HFFc6 (cell line): Measurements from ENCODE around the gene WDR81. TPM values are rescaled to one million over a fixed set of nuclear protein-coding genes. Genes with fewer than 3 reads are reported as not detected.
"Not testable (repeated sequence)": the region's sequence is repeated elsewhere in the genome, so short reads cannot be mapped to it uniquely, and the experiment has no call there.

ENCODE experiments used
- DNase-seq: peaks from one replicate; pipeline ENCODE4 v3.0.0-alpha.2; 2018
- H3K27ac Mint-ChIP-seq: 2 replicates; pipeline ENCODE4 v1.8.0; 2020; ENCODE audit warnings: mild to moderate bottlenecking, mixed read lengths
- H3K27me3 Mint-ChIP-seq: 2 replicates; pipeline ENCODE4 v1.8.0; 2021; ENCODE audit warnings: mild to moderate bottlenecking, moderate library complexity, mixed read lengths; ENCODE audit not compliant: insufficient read depth
- H3K36me3 Mint-ChIP-seq: 2 replicates; pipeline ENCODE4 v1.8.0; 2021; ENCODE audit warnings: low read depth, mixed read lengths
- H3K4me1 Mint-ChIP-seq: 2 replicates; pipeline ENCODE4 v1.8.0; 2020; ENCODE audit warnings: low read depth, mixed read lengths
- H3K4me3 Mint-ChIP-seq: 2 replicates; pipeline ENCODE4 v1.8.0; 2020; ENCODE audit warnings: mild to moderate bottlenecking, moderate library complexity, mixed read lengths
- H3K9me3 Mint-ChIP-seq: 2 replicates; pipeline ENCODE4 v1.8.0; 2020; ENCODE audit warnings: mild to moderate bottlenecking, mixed read lengths
- total RNA-seq, 6 experiments: library from RNA; stranded (reverse); fragmentation: NEBNext Ultra II Directional; extraction: Animal tissue kit (Norgen Biotek cat#: 25700); gene quantifications; 2 replicates in 1 of 6; 3 replicates in 5 of 6; pipeline ENCODE4 v1.2.3, GENCODE V29; 2021
- TF ChIP-seq, protein P1 (sequence below): fragments of 200-600 bp; sonication (generic); IDR thresholded peaks from 2 replicates; pipeline ENCODE4 v1.5.0; 2021; ENCODE audit warnings: antibody characterized with exemption, mild to moderate bottlenecking

The WDR81 gene
- total RNA-seq, 6 experiments from 2014 or later = 12.5 to 18.1 (median 13.2) TPM

DNA sequence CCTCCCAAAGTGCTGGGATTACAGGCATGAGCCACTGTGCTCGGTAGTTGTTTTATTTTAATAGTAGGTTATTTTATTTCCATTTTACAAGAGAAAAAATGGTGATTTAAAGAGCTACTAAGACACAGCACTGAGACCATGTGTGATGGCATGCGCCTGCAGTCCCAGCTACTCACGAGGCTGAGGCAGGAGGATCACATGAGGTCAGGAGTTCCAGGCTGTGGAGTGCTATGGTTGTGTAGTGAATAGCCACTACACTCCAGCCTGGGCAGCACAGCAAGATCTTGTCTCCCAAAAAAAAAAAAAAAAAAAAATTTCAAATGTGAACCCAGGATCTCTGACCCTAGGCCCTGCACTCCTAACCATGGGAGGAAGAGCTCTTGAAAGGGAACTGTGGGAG lies 41.1 kb downstream of the WDR81 start:
- no peak overlapping the region for H3K4me3 Mint-ChIP-seq
- no peak overlapping the region for H3K27ac Mint-ChIP-seq
- H3K9me3 Mint-ChIP-seq = no peaks in the 10 kb centered on the region
- TF ChIP-seq, protein P1, sequence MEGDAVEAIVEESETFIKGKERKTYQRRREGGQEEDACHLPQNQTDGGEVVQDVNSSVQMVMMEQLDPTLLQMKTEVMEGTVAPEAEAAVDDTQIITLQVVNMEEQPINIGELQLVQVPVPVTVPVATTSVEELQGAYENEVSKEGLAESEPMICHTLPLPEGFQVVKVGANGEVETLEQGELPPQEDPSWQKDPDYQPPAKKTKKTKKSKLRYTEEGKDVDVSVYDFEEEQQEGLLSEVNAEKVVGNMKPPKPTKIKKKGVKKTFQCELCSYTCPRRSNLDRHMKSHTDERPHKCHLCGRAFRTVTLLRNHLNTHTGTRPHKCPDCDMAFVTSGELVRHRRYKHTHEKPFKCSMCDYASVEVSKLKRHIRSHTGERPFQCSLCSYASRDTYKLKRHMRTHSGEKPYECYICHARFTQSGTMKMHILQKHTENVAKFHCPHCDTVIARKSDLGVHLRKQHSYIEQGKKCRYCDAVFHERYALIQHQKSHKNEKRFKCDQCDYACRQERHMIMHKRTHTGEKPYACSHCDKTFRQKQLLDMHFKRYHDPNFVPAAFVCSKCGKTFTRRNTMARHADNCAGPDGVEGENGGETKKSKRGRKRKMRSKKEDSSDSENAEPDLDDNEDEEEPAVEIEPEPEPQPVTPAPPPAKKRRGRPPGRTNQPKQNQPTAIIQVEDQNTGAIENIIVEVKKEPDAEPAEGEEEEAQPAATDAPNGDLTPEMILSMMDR = no peak
- H3K27me3 Mint-ChIP-seq = no peaks in the 10 kb centered on the region; the same call in 1 of the 2 replicates
- H3K36me3 Mint-ChIP-seq = peaks cover 5% of the 10 kb centered on the region
- no peak for DNase-seq
- peaks cover 34% of the 10 kb centered on the region for H3K4me1 Mint-ChIP-seq

DNA sequence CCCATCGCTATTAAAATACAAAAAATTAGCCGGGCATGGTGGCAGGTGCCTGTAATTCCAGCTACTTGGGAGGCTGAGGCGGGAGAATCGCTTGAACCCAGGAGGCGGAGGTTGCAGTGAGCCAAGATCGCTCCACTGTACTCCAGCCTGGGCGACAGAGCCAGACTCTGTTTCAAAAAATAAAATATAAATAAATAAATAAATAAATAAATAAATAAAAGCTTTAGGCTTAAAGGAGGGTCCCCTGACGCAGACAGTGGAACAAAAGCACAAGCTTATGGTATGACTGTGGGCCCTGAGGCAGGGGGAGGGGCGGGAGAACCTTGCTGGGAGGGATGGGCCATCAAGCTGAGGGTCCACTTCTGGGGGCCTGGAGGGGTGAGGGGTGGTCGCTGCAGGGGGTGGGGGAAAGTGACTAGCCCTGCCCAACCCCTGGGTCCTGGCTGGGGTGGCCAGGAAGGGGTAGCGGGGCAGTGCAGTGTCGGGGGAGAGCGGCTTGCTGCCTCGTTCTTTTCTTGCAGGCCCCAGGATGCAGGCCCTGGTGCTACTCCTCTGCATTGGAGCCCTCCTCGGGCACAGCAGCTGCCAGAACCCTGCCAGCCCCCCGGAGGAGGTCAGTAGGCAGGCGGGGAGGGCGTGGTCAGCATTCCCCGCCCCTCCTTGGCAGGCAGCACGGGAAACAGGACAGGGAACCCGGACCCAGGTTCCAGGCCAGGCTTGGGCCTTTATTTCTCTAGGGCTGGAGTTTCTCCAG lies 42.1 kb downstream of the WDR81 start:
- no peak overlapping the region for H3K27ac Mint-ChIP-seq
- no peak for DNase-seq
- no peaks in the 10 kb centered on the region for H3K9me3 Mint-ChIP-seq
- H3K4me1 Mint-ChIP-seq = peaks cover 33% of the 10 kb centered on the region
- TF ChIP-seq, protein P1 = no peak
- H3K27me3 Mint-ChIP-seq = no peaks in the 10 kb centered on the region; the same call in 1 of the 2 replicates
- peaks cover 5% of the 10 kb centered on the region for H3K36me3 Mint-ChIP-seq
- H3K4me3 Mint-ChIP-seq = no peak overlapping the region

DNA sequence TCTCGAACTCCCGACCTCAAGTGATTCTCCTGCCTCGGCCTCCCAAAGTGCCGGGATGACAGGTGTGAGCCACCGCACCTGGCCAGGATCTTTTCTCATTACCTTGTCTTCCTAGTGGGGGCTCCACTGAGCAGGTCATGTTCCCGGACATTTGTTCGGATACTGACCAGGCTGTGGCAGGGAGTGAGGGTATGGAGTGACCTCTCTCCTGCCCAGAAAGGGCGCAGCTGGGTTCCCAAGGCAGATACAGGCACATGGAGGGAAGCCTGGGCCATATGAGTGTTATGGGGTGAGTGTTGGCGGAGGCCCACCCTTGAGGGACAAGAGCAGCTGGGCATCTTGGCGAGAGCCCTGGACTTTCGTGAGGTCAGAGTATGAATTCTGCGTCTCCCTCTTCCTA lies 42.9 kb downstream of the WDR81 start:
- TF ChIP-seq, protein P1 = peak; percentile 43
- Mint-ChIP-seq H3K27me3 (no peaks in the 10 kb centered on the region; the same call in 1 of the 2 replicates), H3K36me3 (peaks cover 5% of the 10 kb centered on the region), H3K9me3 (no peaks in the 10 kb centered on the region), H3K4me1 (peaks cover 25% of the 10 kb centered on the region), H3K27ac (no peak overlapping the region), H3K4me3 (no peak overlapping the region)
- no peak for DNase-seq

DNA sequence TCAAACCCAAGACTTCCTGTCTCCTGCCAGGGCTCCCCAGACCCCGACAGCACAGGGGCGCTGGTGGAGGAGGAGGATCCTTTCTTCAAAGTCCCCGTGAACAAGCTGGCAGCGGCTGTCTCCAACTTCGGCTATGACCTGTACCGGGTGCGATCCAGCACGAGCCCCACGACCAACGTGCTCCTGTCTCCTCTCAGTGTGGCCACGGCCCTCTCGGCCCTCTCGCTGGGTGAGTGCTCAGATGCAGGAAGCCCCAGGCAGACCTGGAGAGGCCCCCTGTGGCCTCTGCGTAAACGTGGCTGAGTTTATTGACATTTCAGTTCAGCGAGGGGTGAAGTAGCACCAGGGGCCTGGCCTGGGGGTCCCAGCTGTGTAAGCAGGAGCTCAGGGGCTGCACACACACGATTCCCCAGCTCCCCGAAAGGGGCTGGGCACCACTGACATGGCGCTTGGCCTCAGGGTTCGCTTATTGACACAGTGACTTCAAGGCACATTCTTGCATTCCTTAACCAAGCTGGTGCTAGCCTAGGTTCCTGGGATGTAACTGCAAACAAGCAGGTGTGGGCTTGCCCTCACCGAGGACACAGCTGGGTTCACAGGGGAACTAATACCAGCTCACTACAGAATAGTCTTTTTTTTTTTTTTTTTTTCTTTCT lies 45.4 kb downstream of the WDR81 start:
- Mint-ChIP-seq H3K9me3 (no peaks in the 10 kb centered on the region), H3K4me3 (no peak overlapping the region), H3K4me1 (no peaks in the 10 kb centered on the region; the same call in 1 of the 2 replicates), H3K27me3 (peaks cover 2% of the 10 kb centered on the region; the same call in 1 of the 2 replicates), H3K27ac (no peak overlapping the region), H3K36me3 (peaks cover 4% of the 10 kb centered on the region; the same call in 1 of the 2 replicates)
- DNase-seq = no peak
- TF ChIP-seq, protein P1 = no peak

DNA sequence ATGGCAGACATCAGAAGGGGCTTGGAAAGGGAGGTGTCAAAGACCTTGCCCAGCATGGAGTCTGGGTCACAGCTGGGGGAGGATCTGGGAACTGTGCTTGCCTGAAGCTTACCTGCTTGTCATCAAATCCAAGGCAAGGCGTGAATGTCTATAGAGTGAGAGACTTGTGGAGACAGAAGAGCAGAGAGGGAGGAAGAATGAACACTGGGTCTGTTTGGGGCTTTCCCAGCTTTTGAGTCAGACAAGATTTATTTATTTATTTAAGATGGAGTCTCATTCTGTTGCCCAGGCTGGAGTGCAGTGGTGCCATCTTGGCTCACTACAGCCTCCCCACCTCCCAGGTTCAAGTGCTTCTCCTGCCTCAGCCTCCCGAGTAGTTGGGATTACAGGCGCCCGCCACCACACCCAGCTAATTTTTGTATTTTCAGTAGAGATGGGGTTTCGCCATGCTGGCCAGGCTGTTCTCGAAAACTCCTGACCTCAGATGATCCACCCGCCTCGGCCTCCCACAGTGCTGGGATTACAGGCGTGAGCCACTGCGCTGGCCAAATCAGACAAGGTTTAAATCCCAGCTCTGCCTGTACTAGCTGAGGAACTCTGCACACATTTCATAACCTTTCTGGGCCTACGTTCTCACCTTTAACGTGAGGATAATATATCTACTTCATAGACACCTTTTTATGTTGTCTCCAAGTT lies 48.6 kb downstream of the WDR81 start:
- not testable (repeated sequence) for H3K9me3 Mint-ChIP-seq, H3K4me3 Mint-ChIP-seq, H3K27me3 Mint-ChIP-seq, H3K4me1 Mint-ChIP-seq, H3K27ac Mint-ChIP-seq, DNase-seq
- H3K36me3 Mint-ChIP-seq = peaks cover 24% of the 10 kb centered on the region
